Testis (tissue), 3 donors: ENCODE results near the gene CBR4. TPM values are rescaled to one million over a fixed set of nuclear protein-coding genes. Genes with fewer than 3 reads are reported as not detected.

ENCODE experiments used
- DNase-seq: peaks from one replicate; pipeline ENCODE4 v3.0.0-alpha.2; 2019
- H3K27ac ChIP-seq, 2 donors: fragments of 200-600 bp; sonication (generic); one replicate each; pipeline ENCODE4 v1.5.1; 2019
- H3K27me3 ChIP-seq: fragments of 200-600 bp; sonication (generic); one replicate; pipeline ENCODE4 v1.5.1; 2019
- H3K36me3 ChIP-seq: fragments of 200-600 bp; sonication (generic); one replicate; pipeline ENCODE4 v1.5.1; 2017; ENCODE audit warnings: low read depth; ENCODE audit errors: missing control alignments
- H3K4me1 ChIP-seq: fragments of 200-600 bp; sonication (generic); one replicate; pipeline ENCODE4 v1.5.1; 2019
- H3K4me3 ChIP-seq, 2 donors: fragments of 200-600 bp; sonication (generic); one replicate each; pipeline ENCODE4 v1.5.1; 2017 to 2019
- H3K9me3 ChIP-seq: fragments of 200-600 bp; sonication (generic); one replicate; pipeline ENCODE4 v1.5.1; 2017
- POLR2A ChIP-seq: fragments of 450-650 bp; IDR thresholded peaks from one replicate; pipeline ENCODE4 v1.6.1; 2017; ENCODE audit warnings: antibody characterized with exemption, mild to moderate bottlenecking, moderate library complexity
- WGBS, 2 donors: methylation state at CpG; one replicate each; pipeline ENCODE4 v1.1.5; 2018; 5-methylcytosine and 5-hydroxymethylcytosine counted together
- intact Hi-C: fragments of 100-400 bp; cut with DNase I; formaldehyde crosslinking; loops from one replicate; pipeline ENCODE4 v1.15.1; 2023; ENCODE audit warnings: low total_unique reads
- polyA plus RNA-seq: library from polyadenylated mRNA; stranded (reverse); fragments of 350-450 nt; fragmentation: Illumina TruSeq; extraction: RNeasy Lipid Tissue Mini Kit (QIAGEN cat#74804); gene quantifications from one replicate; pipeline ENCODE4 v1.2.3, GENCODE V29; 2014; ENCODE audit warnings: low read depth, low replicate concordance; ENCODE audit not compliant: insufficient read depth
- total RNA-seq, 2 donors: library from RNA; depleted of rRNA; stranded (reverse); fragments of >200 nt; gene quantifications; one replicate each; pipeline ENCODE4 v1.2.3, GENCODE V29; 2016
- TF ChIP-seq, protein P1 (sequence below), 3 experiments: fragments of 450-650 bp in 2 of 3; fragments of 200-600 bp in 1 of 3; sonication (generic) in 1 of 3; IDR thresholded peaks; one replicate each; pipeline ENCODE4 v1.5.1; 2016 to 2019; ENCODE audit warnings: antibody characterized with exemption in 3 of 3, mild to moderate bottlenecking in 2 of 3, moderate library complexity in 1 of 3

The CBR4 gene
- total and polyA plus RNA-seq, 3 donors from 2014 or later = 14.0 to 36.4 (median 27.7) TPM

- 0 to 2% methylated on average over 37 to 44 of the region's 44 CpGs for WGBS, 2 donors
- H3K27ac ChIP-seq = peak overlapping the region; percentile 85 to 91
- intact Hi-C loops = loop anchor here (5.0 kb wide), 1 partner anchor 422 kb away; no protein-coding TSS in a partner anchor
- TF ChIP-seq POLR2A = no peak
- TF ChIP-seq, protein P1, sequence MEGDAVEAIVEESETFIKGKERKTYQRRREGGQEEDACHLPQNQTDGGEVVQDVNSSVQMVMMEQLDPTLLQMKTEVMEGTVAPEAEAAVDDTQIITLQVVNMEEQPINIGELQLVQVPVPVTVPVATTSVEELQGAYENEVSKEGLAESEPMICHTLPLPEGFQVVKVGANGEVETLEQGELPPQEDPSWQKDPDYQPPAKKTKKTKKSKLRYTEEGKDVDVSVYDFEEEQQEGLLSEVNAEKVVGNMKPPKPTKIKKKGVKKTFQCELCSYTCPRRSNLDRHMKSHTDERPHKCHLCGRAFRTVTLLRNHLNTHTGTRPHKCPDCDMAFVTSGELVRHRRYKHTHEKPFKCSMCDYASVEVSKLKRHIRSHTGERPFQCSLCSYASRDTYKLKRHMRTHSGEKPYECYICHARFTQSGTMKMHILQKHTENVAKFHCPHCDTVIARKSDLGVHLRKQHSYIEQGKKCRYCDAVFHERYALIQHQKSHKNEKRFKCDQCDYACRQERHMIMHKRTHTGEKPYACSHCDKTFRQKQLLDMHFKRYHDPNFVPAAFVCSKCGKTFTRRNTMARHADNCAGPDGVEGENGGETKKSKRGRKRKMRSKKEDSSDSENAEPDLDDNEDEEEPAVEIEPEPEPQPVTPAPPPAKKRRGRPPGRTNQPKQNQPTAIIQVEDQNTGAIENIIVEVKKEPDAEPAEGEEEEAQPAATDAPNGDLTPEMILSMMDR (IDR thresholded peaks at IDR 0.05) = no peak
- H3K27me3 ChIP-seq = no peaks in the 10 kb centered on the region
- no peaks in the 10 kb centered on the region for H3K36me3 ChIP-seq
- H3K9me3 ChIP-seq = no peaks in the 10 kb centered on the region
- DNase-seq = peak; percentile 83
- H3K4me1 ChIP-seq = peaks cover 12% of the 10 kb centered on the region
- peak overlapping the region; percentile 71 to 80 for H3K4me3 ChIP-seq
Measured at GRCh38 chr4:169009286-169010124, 550 bp downstream of the CBR4 start.

DNA sequence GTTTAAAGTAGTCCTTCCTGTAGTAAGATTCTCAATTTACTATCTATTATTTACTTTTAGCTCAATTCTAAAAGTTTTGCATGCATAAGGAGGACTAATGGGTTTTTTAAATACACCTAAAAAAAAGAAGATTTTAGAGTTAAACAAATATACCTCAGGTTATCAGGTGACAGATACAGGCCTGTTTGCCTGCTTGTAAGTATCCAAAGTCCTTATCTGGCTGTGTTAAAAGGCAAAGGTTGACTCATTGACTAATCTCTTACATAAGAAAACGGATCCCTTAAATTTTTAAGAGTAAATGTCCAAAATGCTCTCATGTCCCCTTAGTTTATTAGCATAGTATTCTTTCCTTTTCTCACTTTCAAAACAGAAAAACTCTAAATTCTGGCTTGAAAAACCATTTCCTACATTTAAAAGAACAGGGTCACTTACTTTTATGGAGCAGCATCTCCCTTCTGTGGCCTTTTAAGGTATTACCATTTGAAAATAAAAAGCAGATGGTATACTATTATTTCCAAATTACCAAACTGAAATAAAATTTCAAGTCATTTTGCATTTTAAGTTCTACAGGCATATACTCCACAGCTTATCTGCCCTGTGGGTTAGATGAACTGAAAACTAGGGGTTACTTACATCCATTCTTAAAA lies 4.5 kb downstream of the CBR4 start:
- Histone ChIP-seq H3K27me3 (no peaks in the 10 kb centered on the region), H3K9me3 (no peaks in the 10 kb centered on the region), H3K27ac (no peak overlapping the region), H3K4me1 (peaks cover 8% of the 10 kb centered on the region), H3K36me3 (no peaks in the 10 kb centered on the region), H3K4me3 (no peak overlapping the region)
- intact Hi-C loops = loop anchor here (5.0 kb wide), 1 partner anchor 418 kb away; no protein-coding TSS in a partner anchor
- TF ChIP-seq, protein P1 (IDR thresholded peaks at IDR 0.05) = peak in 2 of 3 experiments; percentile 10 to 26
- TF ChIP-seq POLR2A = no peak
- DNase-seq = no peak
- 39 to 52% methylated on average over 1 of the region's 1 CpG for WGBS, 2 donors

DNA sequence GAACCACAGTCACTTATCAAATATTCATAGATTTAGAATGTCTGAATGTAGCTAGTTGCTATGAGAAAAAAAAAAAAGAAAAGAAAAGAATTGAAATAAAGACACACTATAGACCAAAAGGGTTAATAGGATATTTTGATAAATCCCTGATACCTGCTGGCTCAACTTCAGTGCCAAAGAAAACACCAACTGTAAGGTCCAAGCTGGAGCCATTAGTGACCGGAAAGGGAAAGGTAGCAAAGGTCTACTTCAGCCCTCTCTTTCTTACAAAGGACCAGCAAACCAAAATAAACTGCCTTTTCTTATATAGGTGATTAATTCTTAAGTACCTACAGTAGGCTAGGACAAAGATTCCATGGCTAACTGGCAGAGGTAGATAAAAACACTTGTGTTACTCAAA lies 9.7 kb downstream of the CBR4 start:
- intact Hi-C loops = no loop called here
- no peak for DNase-seq
- no peak overlapping the region for H3K4me3 ChIP-seq
- no peaks in the 10 kb centered on the region for H3K36me3 ChIP-seq
- no peaks in the 10 kb centered on the region for H3K4me1 ChIP-seq
- H3K27me3 ChIP-seq = no peaks in the 10 kb centered on the region
- TF ChIP-seq, protein P1 (IDR thresholded peaks at IDR 0.05) = no peak
- no peak for TF ChIP-seq POLR2A
- H3K9me3 ChIP-seq = no peaks in the 10 kb centered on the region
- 72 to 89% methylated on average over 1 of the region's 1 CpG for WGBS, 2 donors
- H3K27ac ChIP-seq = no peak overlapping the region

DNA sequence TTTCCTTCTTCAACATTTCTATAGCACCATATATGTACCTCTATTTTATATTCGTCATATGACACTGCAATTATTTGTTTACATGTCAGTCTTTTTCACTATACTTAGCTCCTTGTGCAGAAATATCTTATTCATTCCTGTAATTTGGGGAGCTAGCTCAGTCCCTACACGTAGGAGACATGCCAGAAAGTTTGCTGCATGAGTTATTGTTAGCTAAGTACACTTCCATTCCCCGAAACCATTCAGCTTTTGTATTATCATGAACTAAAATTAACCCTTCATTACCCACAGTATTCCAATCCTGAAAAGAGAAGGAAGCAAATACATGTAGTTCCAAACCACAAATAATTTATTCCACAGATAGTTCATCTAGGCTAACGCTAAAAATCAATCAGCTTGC lies 10.2 kb downstream of the CBR4 start:
- DNase-seq = no peak
- WGBS, 2 donors = 47 to 62% methylated on average over 4 of the region's 4 CpGs
- H3K36me3 ChIP-seq = no peaks in the 10 kb centered on the region
- TF ChIP-seq, protein P1 (IDR thresholded peaks at IDR 0.05) = no peak
- no peak for TF ChIP-seq POLR2A
- no peaks in the 10 kb centered on the region for H3K4me1 ChIP-seq
- H3K9me3 ChIP-seq = no peaks in the 10 kb centered on the region
- H3K27ac ChIP-seq = no peak overlapping the region
- intact Hi-C loops = no loop called here
- H3K27me3 ChIP-seq = no peaks in the 10 kb centered on the region
- H3K4me3 ChIP-seq = no peak overlapping the region
